Adrenal gland (tissue), 5 donors: ENCODE measurements around the gene KLF17.

Source experiments
- CTCF ChIP-seq, 6 experiments: fragments of 450-650 bp in 4 of 6; fragments of 200-600 bp in 2 of 6; sonication (generic) in 1 of 6; IDR thresholded peaks; 1 replicate in 5 of 6; 2 replicates in 1 of 6; pipeline versions ENCODE4 v1.5.1 to v1.8.0; 2016 to 2021; ENCODE audit warnings: antibody characterized with exemption in 6 of 6, mild to moderate bottlenecking in 2 of 6, moderate library complexity in 1 of 6
- POLR2A ChIP-seq, 2 donors: fragments of 450-650 bp; IDR thresholded peaks; one replicate each; pipeline ENCODE4 v1.6.1; 2017; ENCODE audit warnings: antibody characterized with exemption in 2 of 2, mild to moderate bottlenecking in 2 of 2, moderate library complexity in 1 of 2
- donor health status: DM: no; HTN: no; CAD: no.

DNA sequence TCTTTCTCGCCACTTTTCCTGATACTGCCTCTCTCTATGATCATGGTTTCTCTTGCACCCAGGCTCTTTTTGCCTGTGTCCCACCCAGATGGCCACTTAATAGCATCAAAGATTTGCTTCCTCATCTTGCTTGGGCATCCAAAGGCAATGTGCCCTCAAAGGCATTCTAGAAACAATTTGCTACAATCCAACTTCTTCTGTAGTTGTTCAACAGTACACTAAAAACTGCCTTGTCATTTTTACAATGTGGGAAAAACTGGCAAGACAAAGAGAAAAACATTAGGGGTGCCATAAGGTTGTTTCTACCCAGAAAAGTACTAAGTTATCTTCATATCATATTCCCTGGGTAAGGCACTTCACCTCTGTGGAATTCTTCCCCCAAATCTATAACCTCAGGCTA lies 39.3 kb downstream of the KLF17 start:
- TF ChIP-seq POLR2A (IDR thresholded peaks at IDR 0.05) = no peak
- no peak for TF ChIP-seq CTCF (IDR thresholded peaks at IDR 0.05)
